ENCODE results near the gene PRM3.
A peak's percentile ranks its signal among the peaks of the same experiment; 100 is the strongest.
"Not testable (repeated sequence)": the region's sequence is repeated elsewhere in the genome, so short reads cannot be mapped to it uniquely, and the experiment has no call there.

The PRM3 gene

DNA sequence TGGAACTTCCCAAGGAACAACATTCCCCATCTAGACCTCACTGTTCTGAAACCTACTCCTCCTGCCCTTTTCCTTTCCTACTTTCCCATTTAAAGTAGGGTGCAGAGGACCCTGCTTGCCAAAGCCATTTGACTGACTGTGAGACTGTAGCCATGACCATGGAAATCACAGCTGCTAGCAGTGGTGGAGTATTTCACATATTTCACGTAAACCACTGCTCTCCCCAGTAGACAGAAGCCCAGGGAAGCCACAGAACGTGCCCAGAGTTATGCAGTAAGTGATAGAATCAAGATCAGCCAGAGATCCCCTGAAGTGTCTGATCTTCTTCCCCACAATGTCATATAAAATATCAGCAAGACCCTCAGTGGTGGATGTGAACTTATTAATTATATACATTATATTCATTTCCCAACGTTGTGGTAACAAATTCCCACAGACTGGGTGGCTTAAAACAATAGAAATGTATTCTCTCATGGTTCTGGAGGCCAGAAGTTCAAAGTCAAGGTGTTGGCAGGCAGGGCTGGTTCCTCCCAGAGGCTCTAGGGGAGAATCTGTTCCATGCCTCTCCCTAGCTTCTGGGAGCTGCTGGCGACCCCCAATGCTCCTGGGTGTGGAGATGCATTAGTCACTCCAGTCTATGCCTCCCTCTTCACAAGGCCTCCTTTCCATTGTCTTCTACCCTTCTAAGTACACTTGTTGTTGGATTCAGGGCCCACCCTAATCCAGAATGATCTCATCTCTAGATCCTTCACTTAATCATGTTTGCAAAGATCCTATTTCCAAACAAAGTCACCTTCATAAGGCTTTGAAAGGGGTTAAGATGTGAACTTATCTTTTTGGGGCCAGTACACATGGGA lies 28.4 kb upstream of the PRM3 start:
- no peak overlapping the region for H2AFZ ChIP-seq
- H3K9ac ChIP-seq, result no peak overlapping the region
- no peaks in the 10 kb centered on the region for H3K27me3 ChIP-seq (ENCODE audit: control insufficient read depth, insufficient read depth, low read length)
- H3K79me2 ChIP-seq, result no peaks in the 10 kb centered on the region
- no peak overlapping the region for H3K27ac ChIP-seq
- no peaks in the 10 kb centered on the region for H3K9me3 ChIP-seq (ENCODE audit: control insufficient read depth, low read length)
- H3K4me1 ChIP-seq, result peaks cover 24% of the 10 kb centered on the region
- H3K4me3 ChIP-seq (ENCODE audit: low read depth, low read length), result no peak overlapping the region
- H3K36me3 ChIP-seq (ENCODE audit: control insufficient read depth, insufficient read depth, low read length), result no peaks in the 10 kb centered on the region
- TF ChIP-seq, protein P1, sequence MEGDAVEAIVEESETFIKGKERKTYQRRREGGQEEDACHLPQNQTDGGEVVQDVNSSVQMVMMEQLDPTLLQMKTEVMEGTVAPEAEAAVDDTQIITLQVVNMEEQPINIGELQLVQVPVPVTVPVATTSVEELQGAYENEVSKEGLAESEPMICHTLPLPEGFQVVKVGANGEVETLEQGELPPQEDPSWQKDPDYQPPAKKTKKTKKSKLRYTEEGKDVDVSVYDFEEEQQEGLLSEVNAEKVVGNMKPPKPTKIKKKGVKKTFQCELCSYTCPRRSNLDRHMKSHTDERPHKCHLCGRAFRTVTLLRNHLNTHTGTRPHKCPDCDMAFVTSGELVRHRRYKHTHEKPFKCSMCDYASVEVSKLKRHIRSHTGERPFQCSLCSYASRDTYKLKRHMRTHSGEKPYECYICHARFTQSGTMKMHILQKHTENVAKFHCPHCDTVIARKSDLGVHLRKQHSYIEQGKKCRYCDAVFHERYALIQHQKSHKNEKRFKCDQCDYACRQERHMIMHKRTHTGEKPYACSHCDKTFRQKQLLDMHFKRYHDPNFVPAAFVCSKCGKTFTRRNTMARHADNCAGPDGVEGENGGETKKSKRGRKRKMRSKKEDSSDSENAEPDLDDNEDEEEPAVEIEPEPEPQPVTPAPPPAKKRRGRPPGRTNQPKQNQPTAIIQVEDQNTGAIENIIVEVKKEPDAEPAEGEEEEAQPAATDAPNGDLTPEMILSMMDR (IDR thresholded peaks at IDR 0.05), result no peak
- no peak overlapping the region for H3K4me2 ChIP-seq (ENCODE audit: low read length)

DNA sequence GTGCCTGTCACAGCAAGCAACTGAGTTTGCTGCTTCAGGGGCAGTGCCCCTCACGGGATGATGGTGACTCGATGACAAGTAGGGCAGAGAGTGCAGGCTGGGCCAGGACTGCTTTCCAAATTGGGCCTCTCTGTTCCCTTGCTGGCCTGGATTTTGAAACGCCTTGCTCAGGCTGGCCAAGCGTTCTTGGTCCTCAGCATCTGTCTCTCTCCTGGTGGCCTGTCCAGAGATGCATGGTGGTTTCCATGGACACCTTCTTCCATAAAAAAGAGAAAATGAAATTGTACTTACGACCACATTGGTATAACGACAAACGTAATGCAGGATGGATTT lies 27.1 kb upstream of the PRM3 start:
- Histone ChIP-seq H3K27ac (no peak overlapping the region), H3K4me1 (peaks cover 25% of the 10 kb centered on the region)
- TF ChIP-seq, protein P1 (IDR thresholded peaks at IDR 0.05), result no peak

DNA sequence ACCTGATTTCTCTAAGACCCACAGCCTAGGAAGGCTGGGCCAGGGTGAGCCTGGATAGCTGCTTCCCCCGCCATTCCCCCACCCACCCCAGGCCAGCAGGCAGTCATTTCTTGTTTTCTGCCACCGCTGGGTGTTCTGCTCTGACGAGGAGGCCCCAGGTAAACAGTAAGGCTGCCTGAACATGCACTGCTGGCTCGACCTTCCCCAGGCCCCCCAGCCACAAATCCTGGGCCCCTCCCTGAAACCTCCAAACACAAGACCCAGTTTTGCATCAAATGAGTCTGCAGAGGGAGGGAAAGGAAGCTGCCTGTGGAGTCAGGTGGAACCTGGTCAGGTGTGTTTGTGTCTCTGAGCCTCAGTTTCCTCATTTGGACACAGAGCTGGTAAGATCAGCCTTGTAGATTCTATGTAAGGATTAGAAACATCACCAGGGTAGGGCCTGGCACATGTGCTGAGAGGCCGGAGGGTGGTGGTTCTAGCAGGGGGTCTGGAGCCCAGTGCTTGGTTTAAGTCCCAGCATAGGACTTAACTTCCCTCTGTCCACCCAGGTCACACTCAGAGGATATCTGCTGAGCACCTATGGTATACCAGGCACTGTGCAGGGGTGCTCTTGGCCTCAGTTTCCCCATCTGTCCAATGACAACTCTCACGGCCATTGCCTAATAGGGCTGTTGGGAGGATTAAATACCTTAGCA lies 26.6 kb upstream of the PRM3 start:
- Histone ChIP-seq H3K9ac (no peak overlapping the region), H2AFZ (no peak overlapping the region), H3K4me1 (peaks cover 25% of the 10 kb centered on the region), H3K4me3 (ENCODE audit: low read depth, low read length) (no peak overlapping the region), H3K36me3 (ENCODE audit: control insufficient read depth, insufficient read depth, low read length) (no peaks in the 10 kb centered on the region), H3K27ac (no peak overlapping the region), H3K79me2 (no peaks in the 10 kb centered on the region), H3K4me2 (ENCODE audit: low read length) (no peak overlapping the region), H3K9me3 (ENCODE audit: control insufficient read depth, low read length) (no peaks in the 10 kb centered on the region), H3K27me3 (ENCODE audit: control insufficient read depth, insufficient read depth, low read length) (no peaks in the 10 kb centered on the region)
- TF ChIP-seq, protein P1 (IDR thresholded peaks at IDR 0.05), result no peak

More for the DNA sequence above, 27.1 kb upstream of the PRM3 start:
- H3K4me2 ChIP-seq (ENCODE audit: low read length), result no peak overlapping the region
- H3K9ac ChIP-seq, result no peak overlapping the region
- H3K27me3 ChIP-seq (ENCODE audit: control insufficient read depth, insufficient read depth, low read length), result no peaks in the 10 kb centered on the region
- no peaks in the 10 kb centered on the region for H3K9me3 ChIP-seq (ENCODE audit: control insufficient read depth, low read length)
- H3K79me2 ChIP-seq, result no peaks in the 10 kb centered on the region
- no peaks in the 10 kb centered on the region for H3K36me3 ChIP-seq (ENCODE audit: control insufficient read depth, insufficient read depth, low read length)
- H3K4me3 ChIP-seq (ENCODE audit: low read depth, low read length), result no peak overlapping the region
- H2AFZ ChIP-seq, result no peak overlapping the region

DNA sequence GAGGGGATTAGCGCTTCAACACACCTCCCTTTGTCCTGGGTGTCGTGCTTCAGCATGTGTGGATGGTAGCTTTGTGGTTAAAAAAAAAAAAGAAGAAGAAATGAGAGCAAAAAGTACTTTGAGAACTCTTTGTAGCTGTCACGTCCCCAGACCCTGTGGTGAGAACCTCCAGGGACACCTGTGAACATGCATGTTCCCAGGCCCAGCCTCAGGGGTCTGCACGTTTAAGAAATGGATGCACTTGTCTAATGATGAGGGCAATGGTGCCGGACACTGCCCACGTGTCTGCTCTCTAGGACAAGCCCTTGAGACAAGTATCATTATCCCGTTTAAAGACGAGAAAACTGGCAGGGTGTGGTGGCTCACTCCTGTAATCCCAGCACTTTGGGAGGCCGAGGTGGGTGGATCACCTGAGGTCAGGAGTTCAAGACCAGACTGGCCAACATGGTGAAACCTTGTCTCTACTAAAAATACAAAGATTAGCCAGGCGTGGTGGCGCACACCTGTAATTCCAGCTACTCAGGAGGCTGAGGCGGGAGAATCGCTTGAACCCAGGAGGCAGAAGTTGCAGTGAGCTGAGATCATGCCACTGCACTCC lies 25.6 kb upstream of the PRM3 start:
- not testable (repeated sequence) for H3K4me3 ChIP-seq (ENCODE audit: low read depth, low read length)

DNA sequence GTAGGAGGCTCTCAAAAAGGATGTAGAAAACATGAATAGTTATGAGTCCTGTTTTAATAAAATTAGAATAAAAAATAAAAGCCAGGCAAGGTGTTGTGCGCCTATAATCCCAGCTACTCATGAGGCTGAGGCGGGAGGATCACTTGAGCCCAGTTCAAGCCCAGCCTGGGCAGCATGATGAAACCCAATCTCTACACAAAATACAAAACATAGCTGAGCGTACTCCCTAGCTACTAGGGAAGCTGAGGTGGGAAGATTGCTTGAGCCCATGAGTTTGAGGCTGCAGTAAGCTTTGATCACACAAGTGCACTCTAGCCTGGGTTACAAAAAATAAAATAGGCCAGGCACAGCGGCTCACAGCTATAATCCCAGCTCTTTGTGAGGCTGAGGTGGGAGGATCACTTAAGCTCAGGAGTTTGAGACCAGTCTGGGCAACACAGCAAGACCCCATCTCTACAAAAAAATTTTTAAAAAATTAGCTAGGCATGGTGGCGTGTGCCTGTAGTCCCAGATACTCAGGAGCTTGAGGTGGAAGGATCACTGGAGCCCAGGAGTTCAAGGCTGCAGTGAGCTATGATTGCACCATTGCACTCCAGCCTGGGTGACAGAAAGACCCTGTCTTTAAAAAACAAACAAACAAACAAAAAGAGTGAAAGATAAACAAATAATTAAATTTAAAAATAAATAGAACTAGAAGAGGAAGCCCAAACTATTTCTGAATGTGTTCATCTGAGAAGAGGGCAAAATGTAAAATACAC lies 24.9 kb upstream of the PRM3 start:
- H3K4me2 ChIP-seq (ENCODE audit: low read length), result no peak overlapping the region
- H3K36me3 ChIP-seq (ENCODE audit: control insufficient read depth, insufficient read depth, low read length), result no peaks in the 10 kb centered on the region
- H3K9ac ChIP-seq, result no peak overlapping the region
- H3K27me3 ChIP-seq (ENCODE audit: control insufficient read depth, insufficient read depth, low read length), result no peaks in the 10 kb centered on the region
- no peak overlapping the region for H3K27ac ChIP-seq
- no peaks in the 10 kb centered on the region for H3K9me3 ChIP-seq (ENCODE audit: control insufficient read depth, low read length)
- H3K4me1 ChIP-seq, result peaks cover 18% of the 10 kb centered on the region
- TF ChIP-seq, protein P1 (IDR thresholded peaks at IDR 0.05), result no peak
- peak overlapping the region; percentile 85 for H2AFZ ChIP-seq
- H3K4me3 ChIP-seq (ENCODE audit: low read depth, low read length), result no peak overlapping the region
- H3K79me2 ChIP-seq, result no peaks in the 10 kb centered on the region

More for the DNA sequence above, 25.6 kb upstream of the PRM3 start:
- H3K79me2 ChIP-seq; H3K4me2 ChIP-seq (ENCODE audit: low read length); H3K27me3 ChIP-seq (ENCODE audit: control insufficient read depth, insufficient read depth, low read length); H2AFZ ChIP-seq; H3K36me3 ChIP-seq (ENCODE audit: control insufficient read depth, insufficient read depth, low read length); H3K9ac ChIP-seq; H3K9me3 ChIP-seq (ENCODE audit: control insufficient read depth, low read length); H3K27ac ChIP-seq: not testable (repeated sequence)
- H3K4me1 ChIP-seq, result peaks cover 25% of the 10 kb centered on the region

Measured in parathyroid adenoma (tissue), 2 donors.